Mononuclear cell (primary cell): ENCODE measurements around the gene VEPH1. TPM values are rescaled to one million over a fixed set of nuclear protein-coding genes. Genes with fewer than 3 reads are reported as not detected.

Experiments used
- H3K27me3 ChIP-seq: 2 replicates; pipeline ENCODE4 v1.6.0; 2011; ENCODE audit warnings: low read length, control low read depth; ENCODE audit not compliant: insufficient read depth
- H3K4me1 ChIP-seq: 2 replicates; pipeline ENCODE4 v1.5.1; 2011; ENCODE audit warnings: mild to moderate bottlenecking, low read length, control low read depth; ENCODE audit not compliant: insufficient read depth
- H3K4me3 ChIP-seq: 2 replicates; pipeline ENCODE4 v1.5.1; 2011; ENCODE audit warnings: mild to moderate bottlenecking, low read length, moderate library complexity
- H3K9me3 ChIP-seq: 2 replicates; pipeline ENCODE4 v1.5.1; 2011; ENCODE audit warnings: low read depth, mild to moderate bottlenecking, control low read depth, low read length
- total RNA-seq: library from RNA; depleted of rRNA; stranded (reverse); fragments of >200 nt; gene quantifications from one replicate; pipeline ENCODE4 v1.2.3, GENCODE V29; 2012

VEPH1 gene
- total RNA-seq, 1 donor = 8.8 TPM

DNA sequence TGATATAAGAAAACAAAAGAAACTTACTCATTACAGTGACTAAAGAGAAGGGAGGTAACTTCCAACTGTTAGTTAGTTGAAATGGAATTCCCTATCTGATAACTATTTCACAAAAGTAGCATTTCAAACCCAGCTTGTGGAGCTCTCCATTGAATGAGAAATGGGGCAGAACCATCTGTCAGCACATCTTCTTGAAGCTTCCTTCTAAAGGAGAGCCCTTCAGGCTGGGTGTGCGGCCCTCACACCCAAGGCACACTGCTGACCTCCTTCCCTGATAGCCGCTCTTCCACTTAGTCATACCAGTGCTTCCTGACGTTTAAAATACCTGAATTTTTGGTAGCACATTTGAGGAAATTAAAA is 28.1 kb upstream of the VEPH1 start:
- H3K27me3 ChIP-seq = no peaks in the 10 kb centered on the region
- H3K4me1 ChIP-seq = no peaks in the 10 kb centered on the region
- H3K9me3 ChIP-seq = no peaks in the 10 kb centered on the region
- no peak overlapping the region for H3K4me3 ChIP-seq

DNA sequence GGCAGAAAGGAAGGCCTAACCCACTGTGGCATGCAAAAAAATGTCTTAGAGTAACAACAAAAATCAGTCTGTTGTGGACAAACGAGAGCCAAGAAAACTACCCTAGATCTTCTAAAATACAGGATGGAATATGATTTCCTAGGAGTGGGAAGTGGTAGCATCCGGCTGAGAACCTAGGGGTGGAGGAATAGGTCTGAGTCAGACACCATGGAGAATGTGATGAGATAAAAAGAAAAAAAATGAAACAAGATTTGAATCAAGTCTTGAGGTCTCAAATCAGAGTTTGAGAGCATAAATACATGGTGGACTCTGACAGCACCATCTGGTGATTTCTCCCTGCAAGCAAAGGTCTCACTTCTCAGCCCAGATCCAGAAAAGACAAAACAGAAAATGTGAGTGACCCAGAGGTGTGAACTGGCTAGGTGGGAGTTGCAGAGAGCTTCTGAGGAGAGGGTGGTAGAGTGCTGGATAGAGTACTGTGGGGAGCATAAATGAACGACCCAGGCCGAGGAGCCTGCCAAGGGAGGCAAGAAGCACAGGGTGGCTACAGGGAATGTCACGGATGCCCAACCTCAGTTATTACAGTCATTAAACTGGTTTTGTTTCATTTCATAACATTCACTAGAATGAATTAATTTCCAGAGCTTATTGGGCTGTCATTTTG is 27.6 kb upstream of the VEPH1 start:
- Histone ChIP-seq H3K27me3 (no peaks in the 10 kb centered on the region), H3K4me3 (no peak overlapping the region), H3K4me1 (no peaks in the 10 kb centered on the region), H3K9me3 (no peaks in the 10 kb centered on the region)

DNA sequence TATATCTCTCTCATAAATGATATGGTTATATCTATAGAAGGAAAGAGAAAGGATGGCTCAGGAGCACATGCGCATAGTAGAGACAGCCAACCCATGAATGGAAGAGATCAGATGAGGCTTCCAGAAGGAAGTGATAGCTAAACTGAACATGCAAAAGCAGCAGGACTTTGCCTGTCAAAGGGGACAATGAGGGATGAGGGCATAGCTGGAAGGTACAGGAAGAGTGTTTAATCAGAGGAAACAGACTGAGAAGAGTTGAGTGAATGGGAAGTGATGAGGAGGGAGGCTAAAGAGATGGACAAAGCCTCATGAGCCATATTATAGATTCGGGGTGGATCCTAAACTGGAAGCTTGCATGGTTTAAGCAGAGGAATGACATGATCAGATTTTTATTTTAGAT is 26.5 kb upstream of the VEPH1 start:
- Histone ChIP-seq H3K27me3 (no peaks in the 10 kb centered on the region), H3K4me1 (no peaks in the 10 kb centered on the region), H3K9me3 (no peaks in the 10 kb centered on the region), H3K4me3 (no peak overlapping the region)

DNA sequence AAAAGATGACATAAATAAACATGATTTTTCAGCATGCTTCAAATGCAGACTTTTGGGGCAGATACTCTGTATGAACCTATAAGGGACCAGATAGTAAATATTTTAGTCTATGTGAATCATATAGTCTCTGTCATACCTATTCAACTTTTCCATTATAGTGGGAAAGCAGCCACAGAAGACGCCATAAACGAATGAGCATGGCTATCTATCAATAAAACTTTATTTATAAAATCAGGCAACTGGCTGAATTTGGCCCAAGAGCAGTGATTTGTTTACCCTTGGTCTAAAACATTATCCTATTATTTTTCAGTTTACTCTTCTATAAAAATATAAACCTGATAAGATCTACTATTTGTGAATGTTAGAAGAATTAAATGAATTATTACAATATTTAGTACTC is 25.9 kb upstream of the VEPH1 start:
- no peaks in the 10 kb centered on the region for H3K9me3 ChIP-seq
- H3K4me3 ChIP-seq = no peak overlapping the region
- H3K4me1 ChIP-seq = no peaks in the 10 kb centered on the region
- no peaks in the 10 kb centered on the region for H3K27me3 ChIP-seq

DNA sequence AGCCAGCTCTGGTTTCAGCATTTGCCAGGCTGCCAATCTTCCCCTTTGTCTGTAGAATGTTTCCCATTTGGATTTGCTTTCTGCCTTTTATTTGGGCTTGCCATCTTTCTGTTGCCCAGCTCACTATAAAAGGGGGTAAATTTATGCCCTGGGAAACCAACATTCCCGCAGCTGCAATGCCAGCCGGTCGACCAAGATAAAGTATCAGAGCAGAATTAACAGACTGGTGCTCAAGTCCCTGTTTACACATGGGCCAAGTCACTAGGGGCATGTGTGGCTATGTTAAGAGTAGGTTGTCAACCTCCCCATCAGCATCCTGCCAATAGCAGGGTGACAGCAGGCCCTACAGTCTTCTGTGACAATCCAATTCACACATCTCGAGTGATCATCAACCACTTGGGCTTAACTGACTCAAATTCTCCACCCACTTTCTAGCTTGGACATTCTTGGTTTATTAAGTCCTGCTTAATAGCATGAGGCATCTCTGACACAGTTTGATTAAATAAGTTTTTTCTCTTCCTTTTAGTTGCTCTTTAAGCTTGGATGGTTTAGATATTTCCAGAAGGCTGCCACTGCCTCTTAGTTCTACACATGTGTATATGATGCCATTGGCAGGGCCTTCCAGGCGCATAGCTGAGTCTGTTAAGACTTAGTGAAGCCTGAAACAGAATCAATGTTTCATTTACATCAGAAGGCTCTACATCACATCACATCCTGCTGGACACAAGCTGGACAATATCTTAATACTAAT is 24.1 kb upstream of the VEPH1 start:
- H3K4me1 ChIP-seq = no peaks in the 10 kb centered on the region
- H3K4me3 ChIP-seq = no peak overlapping the region
- H3K27me3 ChIP-seq = no peaks in the 10 kb centered on the region
- H3K9me3 ChIP-seq = no peaks in the 10 kb centered on the region

DNA sequence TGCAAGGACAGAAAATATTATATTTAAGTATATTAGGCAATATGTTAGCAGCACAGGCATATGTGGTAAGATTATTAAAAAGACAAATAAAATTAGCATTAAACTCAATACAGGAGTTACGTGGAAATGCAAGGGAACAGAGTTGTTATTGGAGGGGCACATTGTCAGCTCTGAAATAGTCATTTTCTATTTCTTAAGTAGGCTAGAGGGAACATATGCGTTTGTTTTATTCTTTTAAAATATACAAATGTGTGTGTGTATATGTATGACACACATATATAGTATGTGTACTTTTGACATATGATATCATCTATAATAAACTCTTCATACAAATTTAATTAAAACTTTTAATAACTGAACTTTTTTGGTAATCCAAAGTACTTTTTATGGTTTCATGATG is 22.8 kb upstream of the VEPH1 start:
- Histone ChIP-seq H3K9me3 (no peaks in the 10 kb centered on the region), H3K4me3 (no peak overlapping the region), H3K27me3 (no peaks in the 10 kb centered on the region), H3K4me1 (no peaks in the 10 kb centered on the region)

DNA sequence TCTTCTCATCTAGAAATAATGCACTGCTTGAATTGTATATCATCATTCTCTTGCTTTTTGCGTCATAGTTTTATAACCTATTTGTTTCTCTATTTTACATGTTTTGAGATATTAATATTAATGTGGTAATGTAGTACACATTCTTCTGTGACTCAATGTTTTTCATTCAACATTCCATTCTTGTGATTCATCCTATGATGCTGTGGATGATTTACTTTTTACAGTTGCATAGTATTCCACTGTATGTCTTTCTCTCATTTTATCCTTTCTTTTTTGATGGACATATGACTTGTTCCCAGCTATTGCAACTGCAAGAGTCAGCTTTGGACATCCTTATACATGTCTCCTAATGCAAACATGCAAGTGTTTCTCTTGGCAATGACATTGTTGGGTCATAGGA is 20.6 kb upstream of the VEPH1 start:
- H3K4me3 ChIP-seq = no peak overlapping the region
- no peaks in the 10 kb centered on the region for H3K9me3 ChIP-seq
- H3K27me3 ChIP-seq = no peaks in the 10 kb centered on the region
- no peaks in the 10 kb centered on the region for H3K4me1 ChIP-seq

DNA sequence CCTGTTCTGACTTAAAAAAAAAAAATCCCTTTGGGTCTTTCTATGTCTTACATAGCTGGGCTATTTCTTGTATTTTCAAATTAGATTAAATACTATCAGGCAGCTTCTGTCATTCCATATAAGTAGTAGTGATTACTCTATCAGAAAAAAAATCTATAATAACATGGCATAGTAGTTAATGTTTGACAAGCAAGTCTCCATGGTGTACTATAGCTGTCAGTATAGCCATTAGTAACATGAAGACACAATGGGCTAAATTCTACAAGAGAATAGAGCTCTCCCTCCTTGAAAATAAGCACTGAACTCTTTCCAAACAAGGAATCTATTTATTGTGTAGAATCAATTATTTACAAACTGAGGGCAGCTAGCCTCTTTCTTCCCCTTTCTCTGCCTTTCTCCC is 19.4 kb upstream of the VEPH1 start:
- Histone ChIP-seq H3K27me3 (no peaks in the 10 kb centered on the region), H3K4me3 (no peak overlapping the region), H3K9me3 (no peaks in the 10 kb centered on the region), H3K4me1 (no peaks in the 10 kb centered on the region)

DNA sequence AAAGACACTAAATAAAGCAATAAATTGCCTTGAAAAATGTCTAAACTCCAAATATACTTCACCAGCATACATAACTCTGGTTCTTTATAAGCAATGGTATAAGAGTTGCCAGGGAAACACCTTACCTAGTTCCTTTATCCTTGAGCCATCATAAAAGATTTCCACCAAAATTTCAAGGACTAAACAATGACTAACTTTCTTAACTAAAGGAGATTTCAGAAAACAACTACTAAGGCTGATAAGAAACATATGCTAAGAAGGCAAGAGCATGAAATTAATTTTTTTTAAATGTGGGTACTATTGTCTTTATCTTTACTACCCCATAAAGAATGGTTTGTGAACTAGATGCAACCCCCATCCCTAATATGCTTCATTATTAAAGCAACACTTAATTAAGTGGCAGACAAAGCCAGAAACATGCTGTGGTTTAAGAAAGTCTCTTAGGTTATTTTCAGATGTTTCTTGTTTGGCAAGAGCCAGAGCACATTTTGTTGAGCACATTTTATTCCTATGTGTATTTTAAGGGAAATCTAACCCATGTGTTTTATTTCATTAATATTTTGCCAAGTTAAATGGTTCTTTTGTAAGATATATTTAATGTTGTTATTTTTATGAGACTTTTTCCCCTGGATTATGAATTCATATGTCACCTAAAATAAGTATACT is 17.4 kb upstream of the VEPH1 start:
- Histone ChIP-seq H3K27me3 (no peaks in the 10 kb centered on the region), H3K9me3 (no peaks in the 10 kb centered on the region), H3K4me3 (no peak overlapping the region), H3K4me1 (no peaks in the 10 kb centered on the region)

DNA sequence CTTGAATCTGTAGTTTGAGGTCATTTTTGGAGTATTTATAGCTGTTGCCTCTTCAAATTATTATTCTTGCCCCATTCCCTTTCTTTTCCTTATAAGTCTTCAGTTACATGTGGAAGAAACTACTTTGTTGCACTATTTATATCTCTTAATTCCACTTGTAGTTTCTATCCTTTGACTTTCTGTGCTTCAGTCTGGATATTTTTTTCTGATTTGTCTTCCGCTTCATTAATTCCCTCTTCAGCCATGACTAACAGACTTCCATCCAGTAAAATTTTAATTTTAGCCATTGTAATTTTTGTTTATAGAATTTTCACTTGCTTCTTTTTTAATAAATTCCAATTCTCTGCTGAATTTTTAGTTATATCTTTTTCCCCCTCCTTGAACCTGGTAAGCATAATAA is 15.7 kb upstream of the VEPH1 start:
- H3K27me3 ChIP-seq = no peaks in the 10 kb centered on the region
- H3K4me1 ChIP-seq = no peaks in the 10 kb centered on the region
- H3K4me3 ChIP-seq = no peak overlapping the region
- H3K9me3 ChIP-seq = no peaks in the 10 kb centered on the region

DNA sequence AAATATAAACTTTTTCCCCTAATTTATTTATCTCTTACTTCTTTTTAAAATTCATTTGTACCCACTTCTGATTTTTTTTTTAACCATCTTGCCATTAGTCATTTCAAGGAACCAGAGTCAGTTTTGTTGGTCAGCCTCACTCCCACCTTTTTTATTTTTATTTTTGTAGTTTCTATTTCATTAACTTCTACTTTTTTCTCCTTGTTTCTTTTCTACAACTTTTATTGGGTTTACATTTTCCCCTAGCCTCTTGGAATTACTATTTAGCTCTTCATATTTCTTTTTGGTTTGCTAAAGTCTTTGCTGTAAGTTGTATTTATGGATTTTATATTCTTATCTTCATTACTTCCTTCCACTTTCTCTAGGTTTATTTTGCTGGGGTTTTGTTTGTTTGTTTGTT is 13.7 kb upstream of the VEPH1 start:
- no peaks in the 10 kb centered on the region for H3K4me1 ChIP-seq
- no peaks in the 10 kb centered on the region for H3K27me3 ChIP-seq
- no peak overlapping the region for H3K4me3 ChIP-seq
- H3K9me3 ChIP-seq = no peaks in the 10 kb centered on the region

DNA sequence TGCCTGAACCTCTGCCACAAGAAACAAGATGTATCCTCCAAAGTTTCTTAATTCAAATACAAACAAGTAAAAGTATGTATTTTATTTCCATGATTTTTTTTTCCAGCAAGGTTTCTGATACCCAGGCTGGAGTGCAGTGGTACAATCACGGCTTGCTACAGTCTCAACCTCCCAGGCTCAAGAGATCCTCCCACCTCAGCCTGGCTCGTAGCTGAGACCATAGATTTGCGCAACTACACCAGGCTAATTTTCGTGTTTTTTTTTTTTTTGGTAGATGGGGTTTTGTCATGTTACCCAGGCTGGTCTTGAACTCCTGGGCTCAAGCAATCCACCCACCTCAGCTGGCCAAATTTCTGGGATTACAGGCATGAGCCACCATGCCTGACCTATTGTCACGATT is 12.2 kb upstream of the VEPH1 start:
- H3K4me1 ChIP-seq = no peaks in the 10 kb centered on the region
- no peaks in the 10 kb centered on the region for H3K9me3 ChIP-seq
- no peaks in the 10 kb centered on the region for H3K27me3 ChIP-seq
- no peak overlapping the region for H3K4me3 ChIP-seq

DNA sequence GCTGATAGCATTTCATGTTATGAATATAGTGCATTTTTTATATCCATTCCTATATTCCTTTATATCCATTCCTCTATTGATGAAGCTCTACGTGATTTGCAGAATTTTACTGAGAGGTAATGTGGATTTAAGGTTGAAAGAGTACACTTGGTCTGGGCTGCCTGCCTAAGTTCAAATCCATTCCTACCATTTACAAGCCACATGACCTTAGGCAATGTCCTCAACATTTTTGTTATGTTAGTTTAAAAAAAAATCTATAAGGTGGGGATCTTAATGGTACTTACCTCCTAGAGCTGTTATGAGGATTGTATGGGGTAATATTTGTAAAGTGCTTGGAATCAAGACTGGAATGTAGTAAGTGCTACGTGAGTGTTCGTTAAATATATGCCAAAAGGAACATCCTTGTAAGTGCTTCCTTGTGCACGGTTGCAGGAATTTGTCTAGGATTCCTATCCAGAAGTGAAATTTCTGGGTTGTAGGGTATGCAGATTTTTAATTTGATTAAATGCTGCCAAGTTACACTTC is 11.2 kb upstream of the VEPH1 start:
- no peaks in the 10 kb centered on the region for H3K4me1 ChIP-seq
- H3K27me3 ChIP-seq = no peaks in the 10 kb centered on the region

DNA sequence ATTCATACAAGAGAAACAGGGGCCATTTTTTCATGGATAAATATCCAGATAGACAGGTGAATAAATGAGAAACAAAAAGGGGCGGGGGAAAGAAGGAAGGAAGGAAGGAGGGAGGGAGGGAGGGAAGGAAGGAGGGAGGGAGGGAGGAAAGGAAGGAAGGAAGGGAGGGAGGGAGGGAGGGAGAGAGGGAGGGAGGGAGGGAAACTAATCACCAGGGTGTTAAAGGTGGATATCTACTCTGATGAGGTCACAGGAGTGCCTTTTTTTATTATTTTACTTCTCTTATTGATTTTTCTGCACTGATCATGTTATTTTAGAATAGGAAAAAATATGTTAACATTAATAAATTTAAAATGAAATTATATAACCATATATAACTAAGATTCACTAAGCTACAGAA is 10.4 kb upstream of the VEPH1 start:
- Histone ChIP-seq H3K4me1 (no peaks in the 10 kb centered on the region), H3K4me3 (no peak overlapping the region), H3K9me3 (no peaks in the 10 kb centered on the region), H3K27me3 (no peaks in the 10 kb centered on the region)

More for the DNA sequence above, 11.2 kb upstream of the VEPH1 start:
- Histone ChIP-seq H3K9me3 (no peaks in the 10 kb centered on the region), H3K4me3 (no peak overlapping the region)

DNA sequence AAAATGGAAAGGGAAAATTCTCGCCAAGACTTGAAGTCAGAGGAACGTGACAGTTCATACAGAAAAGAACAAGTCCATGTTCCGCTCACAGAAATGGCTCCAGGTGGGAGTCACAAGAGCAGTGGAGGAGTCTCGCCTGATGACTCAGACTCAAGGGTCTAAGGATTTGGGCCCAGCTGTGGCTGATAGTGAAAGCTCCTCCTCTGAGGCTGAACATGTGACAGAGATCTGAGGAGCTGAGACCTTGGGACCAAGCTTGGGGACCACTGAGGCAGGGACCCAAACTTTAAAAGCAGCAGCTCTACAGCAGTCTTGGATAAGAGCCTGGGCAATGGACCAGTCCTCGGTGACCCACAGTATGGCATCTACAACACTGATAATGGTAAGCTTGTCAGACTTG is 9.3 kb upstream of the VEPH1 start:
- Histone ChIP-seq H3K4me1 (no peaks in the 10 kb centered on the region), H3K4me3 (no peak overlapping the region), H3K9me3 (no peaks in the 10 kb centered on the region), H3K27me3 (no peaks in the 10 kb centered on the region)
